BLaER1 (cell line): ENCODE data around the gene CDRT4.
A peak's percentile ranks its signal among the peaks of the same experiment; 100 is the strongest.

Experiments
- H3K27ac ChIP-seq: shearing (Covaris generic); formaldehyde crosslinking; 2 replicates; pipeline ENCODE4 v1.8.1; 2022
- H3K27me3 ChIP-seq: shearing (Covaris generic); formaldehyde crosslinking; 2 replicates; pipeline ENCODE4 v1.8.1; 2022
- H3K36me3 ChIP-seq: shearing (Covaris generic); formaldehyde crosslinking; 2 replicates; pipeline ENCODE4 v1.8.1; 2022
- H3K4me1 ChIP-seq: shearing (Covaris generic); formaldehyde crosslinking; 2 replicates; pipeline ENCODE4 v1.8.1; 2022
- H3K4me2 ChIP-seq: shearing (Covaris generic); formaldehyde crosslinking; 2 replicates; pipeline ENCODE4 v1.8.1; 2022
- H3K4me3 ChIP-seq: shearing (Covaris generic); formaldehyde crosslinking; 2 replicates; pipeline ENCODE4 v1.8.1; 2022
- H3K9ac ChIP-seq: shearing (Covaris generic); formaldehyde crosslinking; 2 replicates; pipeline ENCODE4 v1.8.1; 2022
- H3K9me3 ChIP-seq: shearing (Covaris generic); formaldehyde crosslinking; 2 replicates; pipeline ENCODE4 v1.8.1; 2022
- H4K20me1 ChIP-seq: shearing (Covaris generic); formaldehyde crosslinking; 2 replicates; pipeline ENCODE4 v1.8.1; 2022
- Cebpa-rat ChIP-seq: shearing (Covaris generic); IDR thresholded peaks from 2 replicates; pipeline ENCODE4 v1.8.1; 2022

Gene CDRT4

DNA sequence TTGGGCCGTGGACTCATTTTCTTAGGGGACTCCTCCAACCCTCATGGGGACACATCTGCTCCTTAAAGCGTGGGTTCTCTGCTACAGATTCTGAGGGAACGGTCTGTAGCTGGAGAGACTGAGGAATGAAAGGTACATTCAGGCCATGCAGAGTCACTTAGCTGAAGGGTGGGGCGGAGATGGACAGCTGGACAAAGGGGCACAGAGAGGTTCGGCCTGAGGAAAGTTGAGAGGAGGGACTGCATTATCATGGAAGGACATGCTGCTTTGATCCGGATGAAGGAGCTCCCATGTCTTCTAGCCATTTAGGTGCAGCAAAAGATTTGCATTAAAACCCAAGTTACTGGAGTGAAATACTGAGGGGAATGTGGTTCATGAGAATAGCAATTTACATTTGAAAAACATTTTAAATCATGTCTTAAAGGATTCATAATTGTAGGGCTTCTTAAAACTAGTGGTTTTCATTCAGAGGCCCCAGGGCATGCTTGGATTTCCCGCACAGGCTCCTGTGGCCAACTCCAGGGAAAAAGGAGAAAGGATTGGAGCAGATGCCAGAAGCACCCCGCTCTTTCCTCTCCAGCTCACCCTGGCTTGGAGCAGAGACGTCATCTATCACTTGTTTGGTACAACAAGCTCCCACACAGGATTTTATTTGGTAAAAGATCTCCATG, 54.2 kb downstream of the CDRT4 start:
- Histone ChIP-seq H3K4me2 (no peak overlapping the region), H4K20me1 (no peaks in the 10 kb centered on the region), H3K4me3 (no peak overlapping the region), H3K9ac (no peak overlapping the region), H3K4me1 (peaks cover 11% of the 10 kb centered on the region; the same call in 1 of the 2 replicates), H3K36me3 (no peaks in the 10 kb centered on the region), H3K27me3 (no peaks in the 10 kb centered on the region), H3K27ac (no peak overlapping the region), H3K9me3 (no peaks in the 10 kb centered on the region)
- no peak for TF ChIP-seq Cebpa-rat

DNA sequence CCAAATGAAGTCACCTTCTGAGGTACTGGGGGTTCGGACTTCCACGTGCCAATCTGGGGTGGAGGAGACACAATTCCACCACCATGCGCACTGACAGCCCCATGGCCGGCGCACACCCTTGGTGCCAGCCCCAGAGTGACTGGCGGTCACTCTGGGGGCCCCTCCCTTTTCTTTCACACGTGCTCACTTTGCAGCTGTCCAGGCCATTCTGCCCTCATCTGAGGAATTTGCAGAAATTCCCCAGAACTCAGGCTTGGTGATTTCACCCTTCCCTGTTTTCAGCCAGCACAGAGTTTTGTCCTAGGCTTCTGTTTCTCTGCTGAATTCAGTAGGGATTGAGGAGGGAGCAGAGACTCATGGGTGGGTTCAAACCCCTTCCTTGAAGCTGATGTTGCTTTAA, 54.8 kb downstream of the CDRT4 start:
- Histone ChIP-seq H3K4me3 (no peak overlapping the region), H4K20me1 (no peaks in the 10 kb centered on the region), H3K4me2 (no peak overlapping the region), H3K9ac (no peak overlapping the region), H3K9me3 (no peaks in the 10 kb centered on the region), H3K27ac (no peak overlapping the region), H3K36me3 (no peaks in the 10 kb centered on the region), H3K27me3 (no peaks in the 10 kb centered on the region), H3K4me1 (peaks cover 11% of the 10 kb centered on the region; the same call in 1 of the 2 replicates)
- no peak for TF ChIP-seq Cebpa-rat

DNA sequence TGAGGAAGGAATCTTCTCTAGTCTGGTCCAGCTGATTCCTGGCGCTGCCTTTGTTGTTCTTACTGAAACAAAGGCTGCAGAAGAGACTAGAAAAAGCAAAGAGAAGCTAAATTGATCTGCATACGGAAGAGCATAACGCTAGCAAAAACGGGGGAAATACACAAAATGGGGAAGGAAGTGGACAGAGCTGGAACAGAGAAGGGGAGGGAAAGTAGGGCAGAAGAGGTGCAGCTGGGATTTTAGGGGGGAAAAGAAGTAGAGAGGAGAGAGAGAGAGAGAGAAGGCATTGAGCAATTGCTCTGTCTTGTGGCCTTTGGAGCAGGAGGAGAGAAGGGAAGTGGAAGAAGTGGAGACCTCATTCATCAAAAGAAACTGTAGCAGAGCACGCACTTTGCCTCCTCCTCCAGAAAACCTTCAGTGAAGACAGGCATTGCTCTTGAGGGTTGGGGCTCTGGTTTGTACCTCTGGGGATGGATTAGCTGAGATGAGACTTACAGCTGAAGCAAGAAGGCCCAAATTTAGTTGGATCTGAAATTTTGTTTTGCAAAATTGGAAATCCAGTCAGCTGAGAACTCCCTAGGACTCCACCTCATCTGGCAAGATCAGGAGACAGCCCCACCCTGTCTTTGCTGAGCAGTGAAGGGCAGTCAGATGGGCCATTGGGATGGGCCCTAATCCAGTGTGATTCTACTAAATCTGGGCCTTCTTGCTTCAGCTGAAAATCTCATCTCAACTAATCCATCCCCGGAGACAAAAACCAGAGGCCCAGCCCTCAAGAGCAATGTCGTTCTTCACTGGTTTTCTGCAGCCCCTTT, 55.8 kb downstream of the CDRT4 start:
- Histone ChIP-seq H3K36me3 (no peaks in the 10 kb centered on the region), H4K20me1 (no peaks in the 10 kb centered on the region), H3K4me2 (peak overlapping the region; percentile 42), H3K4me1 (peaks cover 11% of the 10 kb centered on the region; the same call in 1 of the 2 replicates), H3K27ac (peak overlapping the region; percentile 8; the same call in 1 of the 2 replicates), H3K4me3 (no peak overlapping the region), H3K9me3 (no peaks in the 10 kb centered on the region), H3K9ac (no peak overlapping the region), H3K27me3 (no peaks in the 10 kb centered on the region)
- peak; percentile 8; the same call in 1 of the 2 replicates for TF ChIP-seq Cebpa-rat

DNA sequence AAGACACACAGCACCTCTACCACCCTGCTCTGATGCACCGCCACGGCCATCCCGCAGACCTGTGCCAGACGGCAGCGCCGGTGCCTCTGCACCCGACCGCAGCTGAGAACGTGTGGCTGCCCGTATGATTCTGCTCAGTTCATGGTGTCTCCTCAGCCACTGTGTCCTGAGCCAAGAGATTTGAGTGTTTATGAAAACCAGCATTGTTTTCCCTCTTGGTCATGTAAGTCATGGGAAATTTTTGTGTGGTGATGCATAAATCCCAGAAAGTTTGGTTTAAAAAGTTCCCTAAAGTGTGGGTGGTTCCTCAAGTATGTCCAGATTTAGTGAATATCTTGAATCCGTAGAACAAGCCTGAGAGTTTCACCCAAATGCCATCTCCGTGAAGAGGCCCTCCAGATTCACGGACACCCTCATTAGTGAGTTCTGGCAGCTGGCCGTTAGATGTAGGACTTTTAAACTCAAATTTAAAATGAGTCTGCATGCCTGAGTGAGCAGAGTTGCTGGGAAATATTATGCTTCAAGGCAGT, 57.6 kb downstream of the CDRT4 start:
- H3K36me3 ChIP-seq, result no peaks in the 10 kb centered on the region
- no peak overlapping the region for H3K4me2 ChIP-seq
- no peak overlapping the region for H3K27ac ChIP-seq
- TF ChIP-seq Cebpa-rat, result no peak
- no peaks in the 10 kb centered on the region for H3K27me3 ChIP-seq
- peaks cover 11% of the 10 kb centered on the region; the same call in 1 of the 2 replicates for H3K4me1 ChIP-seq
- no peak overlapping the region for H3K4me3 ChIP-seq
- H3K9me3 ChIP-seq, result no peaks in the 10 kb centered on the region
- no peaks in the 10 kb centered on the region for H4K20me1 ChIP-seq
- no peak overlapping the region for H3K9ac ChIP-seq

DNA sequence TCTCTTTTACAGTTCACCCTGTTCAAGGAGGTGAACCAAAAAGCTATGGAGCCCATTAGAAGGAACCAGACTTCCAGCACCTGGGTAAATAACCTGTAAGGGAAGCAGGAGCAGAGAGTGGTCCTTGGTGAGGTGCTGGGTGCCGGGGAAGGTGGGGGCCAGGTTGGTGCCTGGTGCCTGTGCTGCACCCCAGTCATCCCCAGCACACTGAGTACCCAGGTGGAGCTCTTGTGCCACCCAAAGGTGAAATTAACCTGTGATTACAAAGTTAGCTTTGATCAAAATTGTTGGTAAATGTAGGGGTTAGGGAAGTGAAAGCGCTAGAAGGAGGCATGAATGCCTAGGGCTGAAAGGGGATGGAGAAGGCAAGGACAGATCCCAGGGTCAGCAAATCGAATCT, 58.6 kb downstream of the CDRT4 start:
- Histone ChIP-seq H3K9me3 (no peaks in the 10 kb centered on the region), H4K20me1 (no peaks in the 10 kb centered on the region), H3K36me3 (no peaks in the 10 kb centered on the region), H3K27ac (no peak overlapping the region), H3K4me1 (peaks cover 11% of the 10 kb centered on the region; the same call in 1 of the 2 replicates), H3K4me2 (no peak overlapping the region), H3K9ac (no peak overlapping the region), H3K4me3 (no peak overlapping the region), H3K27me3 (no peaks in the 10 kb centered on the region)
- no peak for TF ChIP-seq Cebpa-rat

DNA sequence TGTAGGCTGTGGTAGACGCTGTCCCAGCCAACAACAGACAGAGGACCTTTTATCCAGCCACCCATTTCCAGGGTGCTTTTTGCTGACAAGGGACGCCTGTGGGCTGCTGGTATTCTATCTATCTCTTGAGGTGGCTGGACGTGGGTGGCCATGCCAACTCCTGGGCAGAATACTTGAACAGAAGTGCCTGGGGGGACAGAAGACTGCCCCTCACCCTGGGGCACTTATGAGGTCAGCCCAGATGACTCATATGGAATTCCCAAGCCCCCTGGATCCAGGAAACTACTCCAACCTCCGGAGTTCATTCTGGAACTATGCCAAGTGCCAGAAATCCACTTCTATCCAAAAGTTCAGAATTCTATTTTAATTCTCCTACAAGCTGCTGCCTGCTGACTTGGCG, 61.3 kb downstream of the CDRT4 start:
- Histone ChIP-seq H3K27me3 (no peaks in the 10 kb centered on the region), H4K20me1 (no peaks in the 10 kb centered on the region), H3K4me3 (no peak overlapping the region), H3K9me3 (no peaks in the 10 kb centered on the region), H3K9ac (no peak overlapping the region), H3K4me2 (no peak overlapping the region), H3K4me1 (no peaks in the 10 kb centered on the region), H3K27ac (no peak overlapping the region), H3K36me3 (no peaks in the 10 kb centered on the region)
- TF ChIP-seq Cebpa-rat, result no peak

DNA sequence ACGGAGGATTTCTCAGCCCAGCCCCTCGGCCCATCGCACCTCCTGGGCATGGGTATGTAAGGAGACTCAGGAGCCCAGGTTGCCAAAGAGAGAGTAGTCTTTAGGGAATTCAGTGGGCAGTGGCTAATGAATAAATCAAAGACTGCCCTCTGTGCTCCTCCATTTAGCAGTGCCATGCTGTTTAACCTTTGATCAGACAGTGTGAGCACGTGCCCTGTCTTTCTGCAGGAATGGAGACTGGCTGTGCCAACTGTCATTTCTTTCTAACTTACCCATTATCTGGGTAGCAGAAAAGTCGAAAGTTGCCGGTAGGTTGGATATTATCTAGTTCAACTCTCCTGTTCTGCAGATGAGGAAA, 62.4 kb downstream of the CDRT4 start:
- H3K36me3 ChIP-seq, result no peaks in the 10 kb centered on the region
- no peak for TF ChIP-seq Cebpa-rat
- no peak overlapping the region for H3K9ac ChIP-seq
- no peak overlapping the region for H3K27ac ChIP-seq
- no peaks in the 10 kb centered on the region for H4K20me1 ChIP-seq
- H3K4me1 ChIP-seq, result no peaks in the 10 kb centered on the region
- H3K27me3 ChIP-seq, result no peaks in the 10 kb centered on the region
- no peaks in the 10 kb centered on the region for H3K9me3 ChIP-seq
- H3K4me2 ChIP-seq, result no peak overlapping the region
- no peak overlapping the region for H3K4me3 ChIP-seq

DNA sequence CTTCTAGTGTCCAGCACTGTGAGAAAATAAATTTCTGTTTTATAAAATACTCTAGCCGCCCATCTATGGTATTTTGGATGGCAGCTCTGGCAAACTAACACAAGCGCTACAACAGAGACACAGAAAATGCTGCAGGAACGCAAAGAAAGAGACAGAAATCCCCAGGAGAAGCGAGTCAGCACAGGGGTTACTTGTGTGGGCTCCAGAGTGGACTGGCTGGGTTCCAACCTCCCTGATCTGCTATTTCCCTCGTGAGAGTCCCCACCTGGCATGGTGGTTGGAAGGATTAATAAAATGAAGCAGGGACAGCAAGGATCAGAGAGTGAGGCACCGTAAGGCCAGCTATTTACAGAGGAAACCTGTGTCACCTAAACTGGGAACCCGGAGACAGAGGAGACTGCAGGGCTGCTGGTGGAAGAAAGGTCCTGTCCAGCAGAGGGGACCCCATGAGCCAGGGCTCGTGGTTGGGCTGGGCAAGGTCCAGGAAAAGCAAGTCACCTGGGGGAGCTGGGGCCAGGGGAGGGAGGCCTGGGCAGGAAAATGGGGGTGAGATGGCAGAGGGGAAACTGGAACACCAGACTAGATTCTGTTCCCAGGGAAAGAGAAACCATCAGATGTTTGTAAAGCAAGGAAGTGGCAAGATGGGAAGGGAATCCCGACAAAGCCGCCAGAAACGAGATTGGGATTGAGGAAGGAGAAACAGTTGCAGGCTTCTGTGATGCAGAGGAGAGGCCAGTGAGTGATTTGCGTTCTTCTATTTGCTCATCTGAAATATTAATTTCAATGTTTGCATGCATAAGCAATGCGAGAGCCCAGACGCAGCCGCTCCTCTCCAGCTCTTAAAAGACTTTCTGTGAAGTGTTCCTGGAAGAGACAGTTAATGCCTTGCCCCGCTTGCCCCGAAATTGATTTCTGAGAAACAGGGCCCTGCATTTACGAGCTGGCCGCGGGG, 63.0 kb downstream of the CDRT4 start:
- no peak overlapping the region for H3K4me3 ChIP-seq
- no peaks in the 10 kb centered on the region for H3K27me3 ChIP-seq
- no peak overlapping the region for H3K4me2 ChIP-seq
- H3K9ac ChIP-seq, result no peak overlapping the region
- no peaks in the 10 kb centered on the region for H3K36me3 ChIP-seq
- H3K4me1 ChIP-seq, result no peaks in the 10 kb centered on the region
- TF ChIP-seq Cebpa-rat, result no peak
- no peak overlapping the region for H3K27ac ChIP-seq
- no peaks in the 10 kb centered on the region for H3K9me3 ChIP-seq
- H4K20me1 ChIP-seq, result no peaks in the 10 kb centered on the region

DNA sequence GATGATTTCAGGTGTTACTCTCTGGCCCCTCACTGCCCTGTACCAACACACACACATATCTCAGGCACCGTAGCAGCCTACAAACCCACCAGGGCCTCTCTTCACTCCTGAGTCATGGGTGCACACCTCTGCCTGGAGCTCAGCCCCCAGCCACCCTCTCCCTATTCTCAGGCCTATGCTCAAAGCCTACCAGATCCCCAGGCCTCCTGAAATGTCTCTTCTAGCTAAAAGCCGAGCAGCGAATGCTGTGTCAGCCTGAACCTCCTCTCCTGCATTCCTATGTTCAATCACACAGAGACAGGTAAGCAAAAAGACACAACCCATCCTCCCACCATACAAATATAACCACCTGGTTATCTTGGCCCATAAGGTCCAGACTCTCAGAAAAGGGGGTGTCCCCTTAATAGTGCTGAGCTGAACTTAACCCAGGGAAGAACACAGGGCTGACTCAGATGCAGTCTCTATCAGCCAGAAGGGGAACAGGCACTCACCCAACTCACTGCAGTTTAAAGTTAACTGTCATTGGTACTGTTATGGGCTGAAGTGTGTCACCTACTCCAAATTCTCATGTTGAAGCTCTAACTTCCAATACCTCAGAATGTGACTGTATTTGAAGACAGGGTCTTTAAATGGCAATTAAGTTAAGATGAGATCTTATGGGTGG, 64.0 kb downstream of the CDRT4 start:
- Histone ChIP-seq H4K20me1 (no peaks in the 10 kb centered on the region), H3K27ac (no peak overlapping the region), H3K9me3 (no peaks in the 10 kb centered on the region), H3K4me3 (no peak overlapping the region), H3K27me3 (no peaks in the 10 kb centered on the region), H3K4me1 (no peaks in the 10 kb centered on the region), H3K36me3 (no peaks in the 10 kb centered on the region), H3K4me2 (no peak overlapping the region), H3K9ac (no peak overlapping the region)
- TF ChIP-seq Cebpa-rat, result no peak
